Activated CD4-positive, alpha-beta T cell treated with anti-CD3 and anti-CD28 coated beads, Interleukin-2, amount 50 U/mL, for 1 hour (primary cell): Measurements from ENCODE around the gene CFAP92.
A peak's percentile ranks its signal among the peaks of the same experiment; 100 is the strongest.

ENCODE experiments used
- DNase-seq: peaks from one replicate; pipeline ENCODE4 v3.0.0-alpha.2; 2020

The CFAP92 gene

DNA sequence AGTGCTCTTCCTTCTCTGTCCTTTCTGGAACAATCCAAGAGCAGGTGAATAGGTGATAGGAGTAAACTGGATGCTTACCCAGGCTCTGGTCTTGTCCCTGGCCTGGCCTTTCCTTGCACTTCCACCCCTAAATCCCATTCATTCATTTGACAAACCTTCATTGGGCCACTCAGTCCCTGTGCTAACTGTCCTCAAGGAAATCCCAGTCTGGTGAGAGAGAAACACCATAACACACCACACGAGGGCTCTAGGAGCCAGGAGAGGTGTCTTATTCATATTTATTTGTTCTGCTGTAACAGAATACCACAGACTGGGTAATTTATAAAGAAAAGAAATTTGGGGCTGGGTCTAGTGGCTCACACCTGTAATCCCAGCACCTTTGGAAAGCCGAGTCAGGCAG, 30.0 kb upstream of the CFAP92 start:
- no peak for DNase-seq

DNA sequence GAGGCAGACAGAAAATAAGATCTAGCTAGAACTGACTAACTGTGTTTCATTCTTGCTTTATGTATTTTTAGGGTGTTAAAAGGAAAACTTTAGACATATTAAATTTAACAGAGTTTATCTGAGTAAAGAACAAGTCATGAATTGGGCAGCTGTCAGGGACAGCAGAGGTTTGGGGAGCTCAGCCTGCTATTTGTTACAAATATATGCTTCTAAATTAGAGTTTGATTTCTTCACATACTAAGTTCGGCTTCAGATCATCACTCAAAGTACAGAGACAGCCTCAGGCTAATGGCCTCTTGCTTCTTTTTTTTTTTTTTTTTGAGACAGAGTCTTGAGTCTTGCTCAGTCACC, 29.1 kb upstream of the CFAP92 start:
- no peak for DNase-seq

GRCh38 chr3:129022114-129023007, 28.5 kb upstream of the CFAP92 start:
- no peak for DNase-seq

- DNase-seq = no peak
These were observed 27.3 kb upstream of the CFAP92 start for GRCh38 chr3:129021140-129021551.

- no peak for DNase-seq
These were observed 26.8 kb upstream of the CFAP92 start for GRCh38 chr3:129020691-129021090.

- no peak for DNase-seq
These were observed 25.4 kb upstream of the CFAP92 start for GRCh38 chr3:129019266-129019665.

GRCh38 chr3:129018751-129019150, 24.9 kb upstream of the CFAP92 start:
- DNase-seq = no peak

GRCh38 chr3:129018271-129018670, 24.4 kb upstream of the CFAP92 start:
- DNase-seq = no peak

- no peak for DNase-seq
These were observed 23.6 kb upstream of the CFAP92 start for GRCh38 chr3:129017484-129017899.

- DNase-seq = peak; percentile 26
These were observed 23.0 kb upstream of the CFAP92 start for GRCh38 chr3:129016720-129017483.

GRCh38 chr3:129016356-129016719, 22.5 kb upstream of the CFAP92 start:
- DNase-seq = peak; percentile 60

DNA sequence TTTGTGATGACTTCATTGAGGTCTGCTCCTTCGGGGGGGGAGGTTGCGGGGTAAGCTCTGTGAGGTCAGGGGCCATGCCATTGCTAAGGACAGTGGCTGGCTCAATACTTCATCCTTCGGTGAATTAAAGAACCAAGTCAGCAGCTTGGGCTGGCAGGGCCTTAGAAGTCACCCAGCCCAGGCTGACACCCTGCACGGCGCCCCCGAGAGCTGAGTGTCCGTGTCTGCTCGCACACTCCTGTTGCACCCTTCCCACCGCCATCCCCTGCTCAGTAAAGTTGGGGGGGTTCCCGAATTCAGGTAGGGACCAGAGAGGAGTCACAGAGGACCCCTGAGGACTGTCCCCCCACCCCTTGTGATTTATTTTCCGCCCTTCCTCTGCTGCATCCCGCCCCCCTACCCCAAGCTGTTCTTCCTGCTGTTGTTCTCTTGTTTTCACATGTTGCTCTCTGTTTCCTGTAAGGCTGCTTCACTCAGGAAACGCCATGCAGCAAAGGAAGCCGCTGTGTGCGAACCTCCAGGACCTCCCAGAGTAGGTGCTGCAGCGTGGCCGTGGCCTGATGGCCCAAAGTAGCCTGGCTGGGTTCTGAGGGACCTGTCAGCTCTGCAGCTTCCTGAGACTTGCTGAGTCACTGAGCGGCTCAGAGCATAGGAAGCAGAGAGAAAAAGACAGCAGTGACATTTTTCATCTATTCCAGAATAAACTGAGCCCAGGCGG, 21.7 kb upstream of the CFAP92 start:
- peak; percentile 31 for DNase-seq

- DNase-seq = no peak
These were observed 21.0 kb upstream of the CFAP92 start for GRCh38 chr3:129014793-129015345.

GRCh38 chr3:129014148-129014547, 20.3 kb upstream of the CFAP92 start:
- no peak for DNase-seq

DNA sequence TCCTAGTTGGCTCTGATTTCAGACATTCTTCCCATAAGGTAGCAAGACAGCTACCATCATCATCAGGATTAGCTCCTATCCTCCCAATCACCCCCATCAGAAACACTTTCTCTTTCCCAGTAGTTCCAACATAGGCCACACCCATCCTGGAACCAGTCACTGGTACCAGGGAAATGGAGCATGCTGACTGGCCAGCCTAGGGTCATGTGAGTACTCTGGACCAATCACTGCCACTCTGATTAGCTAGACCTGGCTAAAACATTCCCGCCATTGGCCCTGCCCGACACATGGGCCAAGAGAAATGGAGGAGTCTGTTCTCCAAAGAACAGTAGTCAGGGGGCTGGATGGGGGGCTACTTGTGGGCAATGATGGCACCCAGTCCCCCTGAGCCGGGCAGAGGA, 19.6 kb upstream of the CFAP92 start:
- no peak for DNase-seq

- DNase-seq = no peak
These were observed 16.6 kb upstream of the CFAP92 start for GRCh38 chr3:129010310-129010956.

DNA sequence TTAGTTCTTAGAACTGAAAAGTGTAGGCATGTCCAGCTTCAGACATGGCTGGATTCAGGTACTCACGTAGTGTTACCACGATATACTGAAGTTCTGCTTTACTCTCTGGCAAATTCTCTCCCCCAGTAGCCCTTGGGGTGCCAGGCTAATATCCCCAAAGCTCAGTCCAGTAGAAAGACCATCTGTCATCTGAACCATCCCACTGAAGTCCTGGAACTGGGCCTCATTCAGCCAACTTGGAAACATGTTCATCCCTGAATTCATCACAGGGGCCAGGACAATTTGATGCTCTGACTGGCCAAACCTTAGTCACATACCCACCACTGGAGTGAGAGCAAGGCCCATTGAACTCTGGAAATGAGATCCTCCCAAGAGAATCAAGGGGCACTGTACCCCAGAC, 15.4 kb upstream of the CFAP92 start:
- no peak for DNase-seq

DNA sequence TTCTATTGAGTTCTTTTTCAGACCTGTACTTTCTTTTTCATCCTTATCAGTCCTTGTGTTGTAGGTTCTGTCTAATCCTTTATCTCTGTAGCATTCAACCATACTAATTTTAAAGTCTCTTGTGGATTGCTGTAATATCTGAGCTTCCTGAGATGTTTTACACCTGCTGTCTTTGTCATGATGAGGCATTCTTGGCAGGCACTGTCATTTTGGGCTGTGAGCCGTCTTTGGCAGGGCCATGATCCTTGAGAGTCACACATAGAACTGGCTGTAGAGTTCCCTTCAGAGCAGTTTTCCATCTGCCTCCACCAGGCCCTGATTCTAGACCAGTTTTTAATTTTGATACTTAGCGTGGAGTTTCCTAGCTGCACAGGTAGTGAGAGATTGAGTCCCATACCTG, 13.9 kb upstream of the CFAP92 start:
- no peak for DNase-seq

DNA sequence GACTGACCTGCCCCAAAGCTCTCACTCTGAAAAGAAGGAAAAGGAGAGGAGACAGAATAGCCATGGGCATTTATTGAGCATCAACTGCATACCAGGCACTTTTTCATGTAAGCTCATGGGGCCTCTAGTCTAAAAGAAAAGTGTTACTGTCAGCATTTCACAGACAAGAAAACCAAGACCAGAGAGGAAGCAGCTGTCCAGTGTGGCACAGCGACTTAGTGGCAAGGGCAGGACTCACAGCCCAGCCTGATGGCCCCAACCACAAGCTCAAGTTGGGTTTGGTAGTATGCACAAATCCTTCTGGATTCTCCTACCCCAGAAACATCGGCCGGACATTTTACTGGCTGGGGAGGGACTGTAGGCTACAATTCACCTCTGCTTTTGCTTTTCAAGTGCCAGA, 13.0 kb upstream of the CFAP92 start:
- DNase-seq = no peak

- no peak for DNase-seq
These were observed 11.8 kb upstream of the CFAP92 start for GRCh38 chr3:129005526-129006303.

- DNase-seq = no peak
These were observed 10.9 kb upstream of the CFAP92 start for GRCh38 chr3:129004639-129005295.
